ENCODE measurements around the gene CD226.

GRCh38 chr18:69840001-69840400 lies 107.7 kb downstream of the CD226 start:
- no peak for TF ChIP-seq POLR2A (IDR thresholded peaks at IDR 0.05)
- no peak for TF ChIP-seq CTCF (IDR thresholded peaks at IDR 0.05)
- TF ChIP-seq EP300 (IDR thresholded peaks at IDR 0.05), result no peak
